Esophagus squamous epithelium (tissue), 5 donors: ENCODE results near the gene ATP9B. TPM values are rescaled to one million over a fixed set of nuclear protein-coding genes. Genes with fewer than 3 reads are reported as not detected.

ENCODE experiments used
- DNase-seq: peaks from one replicate; lab custom pipeline; 2025; lab: John Stamatoyannopoulos, UW
- H3K27ac ChIP-seq, 4 donors: fragments of 200-600 bp; sonication (generic); one replicate each; pipeline ENCODE4 v1.5.1; 2016 to 2019; ENCODE audit warnings: mild to moderate bottlenecking in 1 of 4
- H3K27me3 ChIP-seq, 4 donors: fragments of 200-600 bp; sonication (generic); 1 replicate in 3 of 4; 2 replicates in 1 of 4; pipeline versions ENCODE4 v1.5.1 to v1.6.0; 2017 to 2021; ENCODE audit warnings: antibody characterized with exemption in 1 of 4
- H3K36me3 ChIP-seq, 3 donors: fragments of 200-600 bp; sonication (generic); one replicate each; pipeline ENCODE4 v1.5.1; 2016 to 2019
- H3K4me1 ChIP-seq, 3 donors: fragments of 200-600 bp; sonication (generic); one replicate each; pipeline ENCODE4 v1.5.1; 2017 to 2019
- H3K4me3 ChIP-seq, 4 donors: fragments of 200-600 bp; sonication (generic); 1 replicate in 3 of 4; 2 replicates in 1 of 4; pipeline ENCODE4 v1.5.1; 2016 to 2019; ENCODE audit warnings: mild to moderate bottlenecking in 2 of 4, moderate library complexity in 1 of 4
- H3K9me3 ChIP-seq, 3 donors: fragments of 200-600 bp; sonication (generic); one replicate each; pipeline ENCODE4 v1.5.1; 2016 to 2019
- CTCF ChIP-seq, 6 experiments: fragments of 450-650 bp in 4 of 6; fragments of 200-600 bp in 2 of 6; sonication (generic) in 2 of 6; IDR thresholded peaks; one replicate each; pipeline ENCODE4 v1.5.1; 2016 to 2019; ENCODE audit warnings: antibody characterized with exemption in 6 of 6, mild to moderate bottlenecking in 4 of 6, moderate library complexity in 4 of 6
- POLR2A ChIP-seq, 4 donors: fragments of 450-650 bp; IDR thresholded peaks; one replicate each; pipeline ENCODE4 v1.6.1; 2017; ENCODE audit warnings: antibody characterized with exemption in 4 of 4, mild to moderate bottlenecking in 4 of 4, moderate library complexity in 3 of 4
- WGBS, 2 donors: methylation state at CpG; one replicate each; pipeline ENCODE4 v1.1.5; 2018; 5-methylcytosine and 5-hydroxymethylcytosine counted together
- intact Hi-C: fragments of 100-400 bp; cut with DNase I; formaldehyde crosslinking; loops from one replicate; pipeline ENCODE4 v1.15.0; 2022
- total RNA-seq, 4 donors: library from RNA; depleted of rRNA; stranded (reverse); fragments of >200 nt; gene quantifications; one replicate each; pipeline ENCODE4 v1.1.0, GENCODE V29; 2016
- donor health status: DM: yes; HTN: yes; CAD: no.

The ATP9B gene
- total RNA-seq, 4 donors from 2014 or later: 12.9 to 46.7 (median 22.0) TPM

- no peak for DNase-seq
These were observed 133.9 kb downstream of the ATP9B start for GRCh38 chr18:79203017-79203605.

GRCh38 chr18:79204889-79205807 is 136.0 kb downstream of the ATP9B start:
- Histone ChIP-seq H3K27ac (no peak overlapping the region), H3K36me3 (peaks cover 0 to 32% (median 10%) of the 10 kb centered on the region in 3 donors), H3K27me3 (no peaks in the 10 kb centered on the region), H3K4me1 (no peaks in the 10 kb centered on the region), H3K9me3 (no peaks in the 10 kb centered on the region), H3K4me3 (no peak overlapping the region)
- intact Hi-C loops: no loop called here
- DNase-seq: no peak
- 89 to 90% methylated on average over 13 of the region's 13 CpGs for WGBS, 2 donors
- TF ChIP-seq POLR2A (IDR thresholded peaks at IDR 0.05): no peak
- TF ChIP-seq CTCF (IDR thresholded peaks at IDR 0.05): no peak

More at GRCh38 chr18:79203017-79203605, 133.9 kb downstream of the ATP9B start:
- 62 to 76% methylated on average over 8 of the region's 8 CpGs for WGBS, 2 donors
- no peaks in the 10 kb centered on the region for H3K4me1 ChIP-seq
- TF ChIP-seq CTCF (IDR thresholded peaks at IDR 0.05) (no peak), POLR2A (IDR thresholded peaks at IDR 0.05) (no peak)
- H3K27ac ChIP-seq: no peak overlapping the region
- no peak overlapping the region for H3K4me3 ChIP-seq
- intact Hi-C loops: no loop called here
- peaks cover 0 to 22% (median 10%) of the 10 kb centered on the region in 3 donors for H3K36me3 ChIP-seq
- H3K27me3 ChIP-seq: no peaks in the 10 kb centered on the region
- no peaks in the 10 kb centered on the region for H3K9me3 ChIP-seq

GRCh38 chr18:79206444-79206843 is 137.2 kb downstream of the ATP9B start:
- no peak for DNase-seq
- Histone ChIP-seq H3K36me3 (peaks cover 0 to 35% (median 10%) of the 10 kb centered on the region in 3 donors), H3K27ac (no peak overlapping the region), H3K9me3 (no peaks in the 10 kb centered on the region), H3K4me3 (no peak overlapping the region), H3K4me1 (no peaks in the 10 kb centered on the region), H3K27me3 (no peaks in the 10 kb centered on the region)
- TF ChIP-seq CTCF (IDR thresholded peaks at IDR 0.05): no peak
- no peak for TF ChIP-seq POLR2A (IDR thresholded peaks at IDR 0.05)
- intact Hi-C loops: no loop called here
- WGBS, 2 donors: 88 to 92% methylated on average over 4 of the region's 4 CpGs

- Histone ChIP-seq H3K27me3 (no peaks in the 10 kb centered on the region), H3K4me1 (no peaks in the 10 kb centered on the region), H3K4me3 (no peak overlapping the region), H3K9me3 (no peaks in the 10 kb centered on the region), H3K27ac (no peak overlapping the region), H3K36me3 (peaks cover 0 to 35% (median 10%) of the 10 kb centered on the region in 3 donors)
- no peak for DNase-seq
- TF ChIP-seq POLR2A (IDR thresholded peaks at IDR 0.05) (no peak), CTCF (IDR thresholded peaks at IDR 0.05) (no peak)
- whole genome bisulfite sequencing, 2 donors: 87 to 100% methylated on average over 2 to 4 of the region's 5 CpGs
- intact Hi-C loops: no loop called here
These were observed 139.7 kb downstream of the ATP9B start for GRCh38 chr18:79208906-79209305.
